Prostate gland (tissue), 2 donors: ENCODE results near the gene TMEM169.

Experiments used
- CTCF ChIP-seq, 4 experiments: fragments of 200-600 bp in 2 of 4; fragments of 450-650 bp in 2 of 4; sonication (generic) in 2 of 4; IDR thresholded peaks; 1 replicate in 3 of 4; 2 replicates in 1 of 4; pipeline ENCODE4 v1.5.1; 2016 to 2019; ENCODE audit warnings: antibody characterized with exemption in 4 of 4, mild to moderate bottlenecking in 2 of 4, moderate library complexity in 2 of 4
- POLR2A ChIP-seq: fragments of 450-650 bp; IDR thresholded peaks from one replicate; pipeline ENCODE4 v1.6.1; 2016; ENCODE audit warnings: antibody characterized with exemption, mild to moderate bottlenecking

GRCh38 chr2:216107760-216108159 lies 26.0 kb downstream of the TMEM169 start:
- no peak for TF ChIP-seq CTCF (IDR thresholded peaks at IDR 0.05)
- TF ChIP-seq POLR2A: no peak
